K562 (cell line): ENCODE measurements around the gene MYLIP. TPM values are rescaled to one million over a fixed set of nuclear protein-coding genes. Genes with fewer than 3 reads are reported as not detected.

Experiments
- FIP1L1 ChIP-seq: fragments of 200-400 bp; formaldehyde crosslinking; IDR thresholded peaks from 2 replicates; pipeline ENCODE4 v1.6.1; 2018; ENCODE audit warnings: mild to moderate bottlenecking, low read depth, low read length; ENCODE audit not compliant: poor library complexity, severe bottlenecking
- HMBOX1 ChIP-seq: sonication (generic); IDR thresholded peaks from 2 replicates; pipeline ENCODE4 v1.6.1; 2016
- HNRNPLL ChIP-seq: fragments of 200-400 bp; formaldehyde crosslinking; IDR thresholded peaks from 2 replicates; pipeline ENCODE4 v1.6.1; 2017; ENCODE audit warnings: low read length, low read depth, mild to moderate bottlenecking; ENCODE audit not compliant: poor library complexity, severe bottlenecking
- SRSF9 ChIP-seq: fragments of 200-400 bp; formaldehyde crosslinking; IDR thresholded peaks from 2 replicates; pipeline ENCODE4 v1.6.1; 2017; ENCODE audit warnings: low read depth, low read length, borderline replicate concordance
- ZNF212 ChIP-seq: fragments of 450-650 bp; formaldehyde crosslinking; IDR thresholded peaks from 2 replicates; pipeline ENCODE4 v1.4.0; 2020; ENCODE audit warnings: mild to moderate bottlenecking
- ZNF561 ChIP-seq: fragments of 450-650 bp; formaldehyde crosslinking; conservative IDR thresholded peaks from 2 replicates; pipeline ENCODE4 v1.4.0; 2020; ENCODE audit warnings: mild to moderate bottlenecking, moderate library complexity
- polyA plus RNA-seq, 8 experiments: library from polyadenylated mRNA; depleted of rRNA in 4 of 8; stranded (reverse) in 5 of 8; unstranded in 3 of 8; fragments of >200 nt; fragmentation: Nextera tagmentation in 2 of 8; fragmentation: Illumina TruSeq in 1 of 8; extraction: Ambion mirVana in 2 of 8; extraction: Trizol in 1 of 8; gene quantifications; 2 replicates each; pipeline versions ENCODE4 v1.2.1 to v1.2.3, GENCODE V29; 2011 to 2014; ENCODE audit warnings: inconsistent platforms in 1 of 8, missing spikeins in 1 of 8
- total RNA-seq, 7 experiments: library from RNA; depleted of rRNA in 6 of 7; stranded (reverse); fragments of >200 nt in 6 of 7; fragmentation: Illumina TruSeq in 2 of 7; extraction: Trizol in 2 of 7; gene quantifications; 2 replicates each; pipeline versions ENCODE4 v1.2.1 to v1.2.3, GENCODE V29; 2011 to 2021; ENCODE audit warnings: low replicate concordance in 1 of 7
- TF ChIP-seq, protein P1 (sequence below), 2 experiments: fragments of 450-650 bp; IDR thresholded peaks; 2 replicates each; pipeline ENCODE4 v1.6.1; 2016; ENCODE audit warnings: mild to moderate bottlenecking in 2 of 2, borderline replicate concordance in 1 of 2, low read depth in 1 of 2, moderate library complexity in 1 of 2
- TF ChIP-seq, protein P2 (sequence below): sonication (generic); formaldehyde crosslinking; IDR thresholded peaks from 2 replicates; pipeline ENCODE4 v1.8.1; 2022; ENCODE audit warnings: missing genetic modification reagents

MYLIP gene
- total and polyA plus RNA-seq, 9 of the 15 experiments (the other 6 are each of a cell fraction or from before 2014, with no cell fraction given) = 10.8 to 43.5 (median 31.5) TPM

DNA sequence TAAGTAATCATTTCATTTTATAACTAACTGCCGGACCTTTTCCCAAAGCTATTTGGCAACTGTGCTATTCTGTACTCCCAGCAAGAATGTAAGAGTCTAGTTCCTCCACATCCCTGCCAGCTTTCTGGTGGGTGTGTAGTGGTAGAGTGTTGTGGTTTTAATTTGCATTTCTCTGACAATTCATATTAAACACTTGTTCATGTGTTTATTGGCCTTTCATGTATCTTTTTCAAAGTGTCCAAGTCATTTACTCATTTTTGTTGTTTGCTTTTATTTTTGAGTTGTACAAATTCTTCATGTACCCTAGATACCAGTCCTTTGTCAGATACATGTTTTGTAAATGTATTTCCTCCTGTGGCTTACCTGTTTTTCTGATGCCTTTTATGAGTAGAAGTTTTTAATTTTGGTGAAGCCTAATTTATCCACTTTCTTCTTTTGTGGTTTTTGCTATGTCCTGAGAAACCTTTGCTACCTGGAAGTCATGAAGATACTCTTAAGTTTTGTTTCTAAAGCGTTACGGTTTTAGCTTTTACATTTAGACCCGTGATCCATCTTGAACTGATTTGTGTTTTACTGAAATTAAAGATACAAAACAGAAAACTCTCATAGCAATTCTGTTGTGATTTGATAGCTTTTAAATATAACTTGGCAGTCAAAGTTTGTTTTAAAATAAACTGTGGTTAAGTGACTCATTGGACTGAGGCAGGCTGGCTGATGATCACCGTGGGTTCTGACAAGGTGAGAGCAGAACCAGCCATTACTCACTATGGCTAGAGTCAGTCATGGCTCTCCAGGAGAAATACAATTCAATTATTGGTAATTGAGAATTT, 8.0 kb downstream of the MYLIP start (continued):
- TF ChIP-seq, protein P1, sequence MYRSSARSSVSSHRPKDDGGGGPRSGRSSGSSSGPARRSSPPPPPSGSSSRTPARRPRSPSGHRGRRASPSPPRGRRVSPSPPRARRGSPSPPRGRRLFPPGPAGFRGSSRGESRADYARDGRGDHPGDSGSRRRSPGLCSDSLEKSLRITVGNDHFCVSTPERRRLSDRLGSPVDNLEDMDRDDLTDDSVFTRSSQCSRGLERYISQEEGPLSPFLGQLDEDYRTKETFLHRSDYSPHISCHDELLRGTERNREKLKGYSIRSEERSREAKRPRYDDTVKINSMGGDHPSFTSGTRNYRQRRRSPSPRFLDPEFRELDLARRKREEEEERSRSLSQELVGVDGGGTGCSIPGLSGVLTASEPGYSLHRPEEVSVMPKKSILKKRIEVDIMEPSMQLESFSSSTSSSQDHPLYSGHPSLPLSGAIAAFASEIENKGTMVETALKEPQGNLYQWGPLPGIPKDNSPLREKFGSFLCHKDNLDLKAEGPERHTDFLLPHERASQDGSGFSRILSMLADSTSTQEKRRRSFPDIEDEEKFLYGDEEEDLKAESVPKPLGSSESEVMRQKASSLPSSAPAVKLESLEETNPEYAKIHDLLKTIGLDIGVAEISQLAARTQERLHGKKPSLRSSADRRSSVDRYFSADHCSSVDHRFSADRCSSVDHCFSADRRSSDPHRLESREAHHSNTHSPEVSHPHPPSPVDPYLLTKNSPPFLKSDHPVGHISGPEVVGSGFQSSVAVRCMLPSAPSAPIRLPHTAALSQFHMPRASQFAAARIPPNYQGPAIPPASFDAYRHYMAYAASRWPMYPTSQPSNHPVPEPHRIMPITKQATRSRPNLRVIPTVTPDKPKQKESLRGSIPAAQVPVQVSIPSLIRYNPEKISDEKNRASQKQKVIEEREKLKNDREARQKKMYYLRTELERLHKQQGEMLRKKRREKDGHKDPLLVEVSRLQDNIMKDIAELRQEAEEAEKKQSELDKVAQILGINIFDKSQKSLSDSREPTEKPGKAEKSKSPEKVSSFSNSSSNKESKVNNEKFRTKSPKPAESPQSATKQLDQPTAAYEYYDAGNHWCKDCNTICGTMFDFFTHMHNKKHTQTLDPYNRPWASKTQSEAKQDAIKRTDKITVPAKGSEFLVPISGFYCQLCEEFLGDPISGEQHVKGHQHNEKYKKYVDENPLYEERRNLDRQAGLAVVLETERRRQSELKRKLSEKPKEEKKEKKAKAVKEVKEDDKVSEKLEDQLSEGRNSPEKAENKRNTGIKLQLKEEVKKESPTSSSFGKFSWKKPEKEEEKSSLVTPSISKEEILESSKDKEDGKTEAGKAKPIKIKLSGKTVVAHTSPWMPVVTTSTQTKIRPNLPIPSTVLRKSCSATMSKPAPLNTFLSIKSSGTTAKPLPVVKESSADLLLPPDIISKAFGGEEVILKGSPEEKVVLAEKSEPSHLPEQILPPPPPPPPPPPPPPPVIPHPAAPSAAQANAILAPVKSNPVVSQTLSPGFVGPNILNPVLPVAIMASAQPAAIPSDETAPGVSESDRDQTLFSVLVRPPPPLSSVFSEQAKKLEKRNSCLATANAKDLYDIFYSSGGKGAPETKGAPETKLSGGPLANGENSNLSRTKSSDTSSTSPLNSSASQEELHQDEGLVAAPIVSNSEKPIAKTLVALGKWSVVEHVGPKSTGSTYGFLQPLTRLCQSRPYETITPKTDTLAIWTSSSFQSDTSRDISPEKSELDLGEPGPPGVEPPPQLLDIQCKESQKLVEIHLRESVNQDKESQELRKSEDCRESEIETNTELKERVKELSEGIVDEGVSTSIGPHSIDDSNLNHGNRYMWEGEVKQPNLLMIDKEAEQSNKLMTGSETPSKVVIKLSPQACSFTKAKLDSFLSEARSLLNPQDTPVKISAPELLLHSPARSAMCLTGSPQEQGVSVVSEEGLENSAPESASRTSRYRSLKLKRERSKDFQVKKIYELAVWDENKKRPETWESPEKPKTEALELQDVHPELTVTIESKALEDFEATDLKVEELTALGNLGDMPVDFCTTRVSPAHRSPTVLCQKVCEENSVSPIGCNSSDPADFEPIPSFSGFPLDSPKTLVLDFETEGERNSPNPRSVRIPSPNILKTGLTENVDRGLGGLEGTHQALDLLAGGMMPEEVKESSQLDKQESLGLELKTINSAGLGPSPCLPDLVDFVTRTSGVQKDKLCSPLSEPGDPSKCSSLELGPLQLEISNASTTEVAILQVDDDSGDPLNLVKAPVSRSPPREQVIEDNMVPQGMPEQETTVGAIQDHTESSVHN (IDR thresholded peaks at IDR 0.05; ENCODE audit: borderline replicate concordance in 1 of 2, low read depth in 1 of 2) = no peak
- TF ChIP-seq HNRNPLL (no peak), SRSF9 (no peak), FIP1L1 (no peak), HMBOX1 (peak; percentile 31; the same call in 1 of the 2 replicates), ZNF561 (CRISPR knock-in tag) (no peak), ZNF212 (CRISPR knock-in tag) (no peak)
- TF ChIP-seq, protein P2, sequence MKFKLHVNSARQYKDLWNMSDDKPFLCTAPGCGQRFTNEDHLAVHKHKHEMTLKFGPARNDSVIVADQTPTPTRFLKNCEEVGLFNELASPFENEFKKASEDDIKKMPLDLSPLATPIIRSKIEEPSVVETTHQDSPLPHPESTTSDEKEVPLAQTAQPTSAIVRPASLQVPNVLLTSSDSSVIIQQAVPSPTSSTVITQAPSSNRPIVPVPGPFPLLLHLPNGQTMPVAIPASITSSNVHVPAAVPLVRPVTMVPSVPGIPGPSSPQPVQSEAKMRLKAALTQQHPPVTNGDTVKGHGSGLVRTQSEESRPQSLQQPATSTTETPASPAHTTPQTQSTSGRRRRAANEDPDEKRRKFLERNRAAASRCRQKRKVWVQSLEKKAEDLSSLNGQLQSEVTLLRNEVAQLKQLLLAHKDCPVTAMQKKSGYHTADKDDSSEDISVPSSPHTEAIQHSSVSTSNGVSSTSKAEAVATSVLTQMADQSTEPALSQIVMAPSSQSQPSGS (CRISPR knock-in tag) = no peak
